ENCODE measurements around the gene KIF1C.

The KIF1C gene

DNA sequence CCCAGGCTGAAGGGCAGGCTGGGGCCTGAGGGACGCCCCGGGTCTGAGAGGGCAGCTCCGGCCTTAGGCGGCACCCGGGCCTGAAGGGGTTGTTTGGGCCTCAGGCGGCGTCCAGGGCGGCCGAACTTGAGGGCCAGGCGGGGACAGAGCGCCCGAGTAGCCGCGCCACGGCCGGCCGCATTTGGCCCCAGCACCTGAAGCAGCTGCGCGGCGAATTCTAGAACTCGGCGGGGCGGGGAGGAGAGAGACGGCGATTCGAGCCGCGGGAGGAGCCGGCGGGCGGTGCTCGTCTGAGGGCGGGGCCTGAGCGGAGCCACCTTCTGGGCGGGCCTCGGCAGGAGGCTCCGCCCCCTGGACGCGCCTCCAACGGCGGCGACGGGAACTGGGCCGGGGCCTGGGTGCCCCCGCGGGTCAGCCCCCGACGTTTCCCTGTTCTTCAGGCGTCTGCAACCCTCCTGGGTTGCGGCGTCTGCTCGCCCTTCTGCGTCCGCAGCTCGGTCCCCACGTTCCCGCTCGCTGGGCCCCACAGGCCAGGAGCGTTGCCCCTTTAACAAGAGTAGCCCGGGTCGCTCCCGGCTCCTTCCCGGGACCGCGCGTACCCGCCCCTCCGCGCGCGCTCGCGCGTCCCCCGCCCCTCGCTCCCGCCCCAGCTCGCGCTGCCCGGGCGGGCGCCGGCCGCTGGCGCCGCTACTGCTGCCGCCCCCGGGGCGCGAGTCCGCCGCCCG, at the start of gene KIF1C, which contains the start of gene INCA1:
Gene KIF1C (plus strand): TSS at position 649 of the 725 bp plus-strand sequence. CDS start 2,297 bp downstream, outside the sequence.
Gene INCA1 (minus strand): TSS at position 221 of the 725 bp plus-strand sequence. CDS start 3,085 bp downstream, outside the sequence.
- DNase-seq = peak; percentile 76 to 82

DNA sequence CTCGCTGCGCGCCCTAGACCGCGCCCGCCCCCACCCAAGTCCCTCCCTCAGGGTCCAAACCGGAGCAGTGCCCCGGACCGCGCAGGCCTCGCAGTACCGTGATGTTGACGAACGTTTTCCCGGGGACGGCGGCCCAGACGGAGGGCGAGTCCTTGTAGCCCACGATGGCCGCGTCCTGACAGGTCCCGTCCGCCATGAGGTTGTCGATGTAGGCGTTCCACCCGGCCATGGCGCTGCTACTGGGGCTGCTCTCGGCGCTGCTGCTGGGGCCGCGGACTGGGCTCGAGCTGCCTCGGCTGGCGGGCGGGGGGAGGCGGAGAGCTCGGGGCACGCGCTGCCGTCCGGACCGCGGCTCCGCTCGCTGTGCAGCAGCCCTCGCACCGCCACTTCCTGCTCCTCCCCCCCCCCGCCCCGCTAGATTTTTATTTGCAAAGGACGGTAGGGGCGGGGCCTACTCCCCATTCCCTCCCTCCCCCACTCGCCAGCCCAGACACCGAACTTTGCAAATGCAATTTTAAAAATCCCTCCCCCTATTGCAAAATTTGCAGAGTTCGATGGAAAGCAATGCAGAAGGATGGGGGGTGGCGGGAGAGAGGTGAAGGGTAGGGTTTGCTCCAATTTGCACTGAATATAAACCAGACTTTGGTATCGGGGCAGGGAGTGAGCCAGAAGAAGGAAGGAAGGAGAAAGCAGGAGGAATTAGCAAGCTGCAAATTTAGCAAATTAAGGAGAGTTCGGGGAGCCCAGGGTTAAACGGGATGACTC, 49.4 kb upstream of the KIF1C start, which contains the start of gene PFN1:
Gene PFN1 (minus strand): TSS at position 365 of the 765 bp plus-strand sequence. CDS start 136 bp downstream, at position 229.
- peak; percentile 75 to 77 for DNase-seq

DNA sequence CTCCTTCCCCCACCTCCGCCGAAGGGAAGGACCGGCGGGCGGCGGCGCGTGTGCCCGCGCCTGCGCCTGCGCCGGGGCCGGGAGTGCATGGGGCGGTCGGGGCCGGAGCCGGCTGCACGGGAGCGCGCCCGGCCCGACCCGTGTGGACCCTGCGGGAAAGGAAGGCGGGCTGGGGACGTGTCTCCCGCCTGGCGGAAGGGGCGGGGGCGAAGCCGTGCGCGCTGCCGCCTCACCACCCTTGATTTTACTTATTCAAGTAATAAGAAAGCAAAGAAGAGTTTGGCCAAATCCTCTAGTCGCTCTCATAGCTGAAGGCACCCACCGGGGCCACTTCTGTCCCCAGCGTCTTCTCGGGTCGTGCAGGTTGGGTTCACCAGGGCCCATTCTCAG, 48.8 kb upstream of the KIF1C start:
- peak; percentile 75 to 84 for DNase-seq

DNA sequence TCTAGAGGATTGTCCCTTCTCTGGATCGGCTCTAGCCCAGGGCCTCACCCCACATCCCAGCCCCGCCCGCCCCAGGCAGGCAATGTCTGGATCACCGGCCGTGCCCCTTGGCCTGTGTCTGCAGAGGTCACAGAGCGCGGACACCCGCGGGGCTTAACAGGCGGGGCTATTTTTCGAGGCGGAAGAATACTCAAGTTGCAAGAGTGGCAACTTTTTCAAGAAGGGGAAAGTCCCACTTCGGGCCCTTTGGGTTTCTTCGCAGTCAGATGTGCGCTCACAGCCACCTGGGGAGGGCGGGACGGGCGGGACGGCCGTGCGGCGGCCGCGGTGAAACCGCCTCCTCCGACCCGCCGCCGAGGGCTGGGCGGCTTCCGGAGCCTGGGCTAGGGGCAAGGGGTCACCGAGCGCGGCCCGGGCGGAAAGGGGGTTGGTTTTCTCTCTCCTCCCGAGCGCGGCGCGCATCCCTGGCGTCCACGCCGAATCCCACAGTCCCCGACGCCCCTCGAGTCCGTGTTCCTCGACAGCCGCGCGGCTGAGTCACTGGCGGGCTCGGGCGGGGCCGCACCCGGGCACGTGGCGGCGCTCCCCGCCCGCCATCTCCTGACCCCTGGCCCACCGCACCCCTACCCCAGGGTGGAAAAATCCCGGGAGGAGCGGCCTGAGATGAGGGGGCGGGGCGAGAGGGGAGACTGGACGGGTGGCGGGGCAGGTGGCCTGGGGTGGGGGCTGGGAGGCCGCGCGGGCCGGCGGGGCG, 48.3 kb upstream of the KIF1C start:
- DNase-seq = peak; percentile 31 to 37

- DNase-seq = peak in 1 of 2 experiments; percentile 29
These were observed 47.5 kb upstream of the KIF1C start for GRCh38 chr17:4950075-4950745.

- peak in 1 of 2 experiments; percentile 9 for DNase-seq
These were observed 47.0 kb upstream of the KIF1C start, which contains the start of gene ENO3 for GRCh38 chr17:4950746-4951204. Gene ENO3, plus strand, starts transcription at chr17:4951119. Its CDS starts 711 bp downstream, at chr17:4951830.

DNA sequence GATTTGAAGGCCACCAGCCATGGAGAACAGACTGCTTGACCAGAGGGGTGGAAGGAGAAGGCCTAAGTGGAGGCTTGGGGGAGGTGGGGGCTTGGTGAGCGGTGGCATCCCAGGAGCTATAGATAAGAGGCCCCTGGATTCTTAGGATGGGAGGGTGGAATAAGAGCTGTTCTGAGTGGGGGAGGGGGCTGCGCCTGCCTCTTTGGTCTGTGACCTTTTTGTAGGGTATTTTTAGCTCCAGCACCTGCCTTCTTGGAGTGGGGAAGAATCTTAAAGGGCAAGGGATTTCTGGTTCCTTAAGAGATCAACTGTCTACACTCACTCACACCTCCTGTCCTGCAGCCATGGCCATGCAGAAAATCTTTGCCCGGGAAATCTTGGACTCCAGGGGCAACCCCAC, 46.3 kb upstream of the KIF1C start:
- DNase-seq = no peak

DNA sequence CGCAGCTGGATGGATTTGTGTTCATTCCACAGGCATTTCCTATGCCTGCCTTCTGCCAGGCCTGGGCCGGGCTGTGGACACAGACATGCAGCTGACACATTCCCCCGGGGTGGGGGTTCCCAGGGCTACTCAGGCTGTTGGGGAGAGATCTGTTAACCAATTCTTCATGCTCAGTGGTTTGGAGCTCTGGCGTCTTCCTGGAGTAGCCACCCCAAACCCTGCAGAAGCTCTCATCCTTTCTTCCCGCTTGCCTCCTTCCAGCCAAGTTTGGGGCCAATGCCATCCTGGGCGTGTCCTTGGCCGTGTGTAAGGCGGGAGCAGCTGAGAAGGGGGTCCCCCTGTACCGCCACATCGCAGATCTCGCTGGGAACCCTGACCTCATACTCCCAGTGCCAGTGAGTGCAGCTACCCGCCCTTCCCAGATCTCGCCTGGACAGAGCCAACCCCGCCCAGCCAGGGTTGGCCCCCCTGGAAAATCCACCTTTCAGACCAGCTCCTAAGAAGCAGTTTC, 44.2 kb upstream of the KIF1C start:
- DNase-seq = no peak

DNA sequence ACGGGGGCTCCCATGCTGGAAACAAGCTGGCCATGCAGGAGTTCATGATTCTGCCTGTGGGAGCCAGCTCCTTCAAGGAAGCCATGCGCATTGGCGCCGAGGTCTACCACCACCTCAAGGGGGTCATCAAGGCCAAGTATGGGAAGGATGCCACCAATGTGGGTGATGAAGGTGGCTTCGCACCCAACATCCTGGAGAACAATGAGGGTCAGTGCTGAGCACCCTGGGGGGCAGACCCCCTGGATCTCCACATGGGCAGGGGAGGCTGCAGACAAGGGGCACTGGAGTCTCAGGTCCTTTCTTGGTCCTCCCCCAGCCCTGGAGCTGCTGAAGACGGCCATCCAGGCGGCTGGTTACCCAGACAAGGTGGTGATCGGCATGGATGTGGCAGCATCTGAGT, 42.7 kb upstream of the KIF1C start:
- DNase-seq = no peak

GRCh38 chr17:4956493-4957061, 41.2 kb upstream of the KIF1C start:
- no peak for DNase-seq

DNA sequence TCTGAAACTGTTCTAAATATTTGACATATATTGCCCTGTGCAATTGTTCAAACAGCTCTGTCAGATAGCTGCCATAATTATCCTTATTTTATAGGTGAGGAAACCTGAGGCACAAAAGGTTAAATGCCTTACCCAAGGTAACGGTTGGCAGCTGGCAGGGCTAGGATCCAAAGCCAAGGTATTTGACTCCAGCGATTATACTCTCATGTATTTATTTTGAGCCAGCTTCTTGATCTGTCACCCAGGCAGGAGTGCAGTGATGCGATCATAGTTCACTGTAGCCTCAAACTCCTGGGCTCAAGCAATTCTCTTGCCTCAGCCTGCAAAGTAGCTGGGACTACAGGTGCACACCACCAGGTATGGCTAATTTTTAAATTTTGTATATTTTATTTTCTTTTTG, 39.6 kb upstream of the KIF1C start:
- no peak for DNase-seq

DNA sequence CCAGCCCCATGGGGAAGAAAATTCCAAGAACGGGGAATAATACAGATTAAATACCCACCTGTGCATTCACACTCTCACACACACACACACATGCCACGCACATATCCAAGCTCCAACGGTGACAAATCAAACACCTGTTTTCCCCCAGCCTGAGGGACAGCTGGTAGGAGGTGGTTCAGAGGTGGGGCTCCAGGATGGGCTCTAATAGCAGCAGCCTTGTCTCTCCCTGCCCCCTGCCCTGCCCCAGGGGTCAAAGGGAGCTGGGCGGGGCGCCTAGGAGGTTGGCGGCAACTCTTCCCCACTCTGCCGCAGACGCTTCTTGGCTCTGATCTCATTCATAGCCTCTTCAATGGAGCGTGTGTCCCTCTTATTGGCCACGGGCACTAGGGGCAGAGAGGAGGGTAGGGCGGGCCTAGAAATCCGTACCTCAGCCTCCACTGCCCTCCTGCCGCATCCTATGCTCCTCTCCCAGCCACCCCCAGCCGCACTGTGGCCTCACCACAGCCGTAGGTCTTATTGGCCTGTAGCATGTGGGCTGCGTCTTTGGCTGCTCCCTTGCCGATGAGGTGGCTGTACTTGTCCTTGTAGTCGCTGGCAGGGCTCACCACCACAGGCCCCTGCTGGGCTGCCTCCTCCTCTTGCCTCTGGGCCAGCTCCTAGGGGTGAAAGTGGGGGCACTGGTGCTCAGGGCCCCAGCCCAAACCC, 38.3 kb upstream of the KIF1C start:
- DNase-seq = no peak

DNA sequence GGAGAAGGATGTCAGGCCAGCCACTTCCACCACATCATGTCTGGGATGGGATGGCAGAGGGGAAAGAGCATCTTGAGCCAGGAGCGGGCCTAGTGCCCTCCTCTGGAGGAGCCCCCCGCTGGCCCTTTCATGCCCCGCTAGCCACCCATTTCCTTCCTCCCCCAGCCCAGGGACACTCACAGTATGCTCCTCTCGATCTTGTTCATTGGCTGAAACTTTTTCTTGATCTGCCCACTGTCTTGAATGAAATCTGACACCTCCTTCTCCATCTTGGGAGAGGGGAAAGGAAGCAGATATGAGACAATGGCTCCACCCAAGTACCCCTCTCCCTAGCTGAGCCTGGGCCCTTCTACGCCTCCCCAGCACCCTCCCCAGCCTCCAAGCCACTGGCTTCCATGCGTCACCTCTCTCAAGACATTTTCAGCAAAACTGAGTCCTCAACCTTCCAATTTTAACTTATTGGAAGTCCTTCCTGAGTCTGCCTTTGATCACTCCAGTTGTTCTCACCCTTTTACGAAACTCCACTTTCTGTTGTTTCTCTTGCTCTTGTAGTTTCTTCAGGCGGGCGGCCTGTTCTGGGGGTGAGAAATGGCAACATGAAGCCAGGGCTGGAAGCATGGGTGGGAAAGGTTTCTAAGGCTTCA, 37.3 kb upstream of the KIF1C start:
- no peak for DNase-seq

DNA sequence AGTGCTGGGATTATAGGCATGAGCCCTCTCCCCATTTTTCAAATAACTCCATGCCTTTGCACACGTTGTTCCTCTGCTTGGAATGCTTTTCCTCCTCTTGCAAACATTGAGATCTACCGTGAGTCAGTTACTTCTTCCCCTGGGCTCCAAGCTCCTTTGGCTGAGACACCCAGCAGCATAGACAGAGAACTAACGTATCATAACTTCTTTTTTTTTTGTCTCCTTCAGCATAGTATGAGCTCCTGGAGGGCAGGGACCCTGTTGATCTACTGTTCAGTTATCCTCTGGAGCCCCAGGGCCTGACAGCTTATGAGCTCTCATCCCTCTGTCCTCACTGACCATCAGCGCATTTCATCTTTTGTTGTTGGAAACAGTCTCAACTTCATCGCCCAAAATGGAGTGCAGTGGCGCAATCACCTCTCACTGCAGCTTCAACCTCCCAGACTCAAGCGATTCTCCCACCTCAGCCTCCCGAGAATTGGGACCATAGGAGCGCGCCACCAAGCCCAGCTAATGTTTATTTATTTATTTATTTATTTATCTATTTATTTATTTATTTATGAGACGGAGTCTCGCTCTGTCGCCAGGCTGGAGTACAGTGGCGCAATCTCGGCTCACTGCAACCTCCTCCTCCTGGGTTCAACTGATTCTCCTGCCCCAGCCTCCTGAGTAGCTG, 32.3 kb upstream of the KIF1C start:
- no peak for DNase-seq

GRCh38 chr17:4966844-4967538, 30.8 kb upstream of the KIF1C start:
- DNase-seq = peak; percentile 95 to 98

DNA sequence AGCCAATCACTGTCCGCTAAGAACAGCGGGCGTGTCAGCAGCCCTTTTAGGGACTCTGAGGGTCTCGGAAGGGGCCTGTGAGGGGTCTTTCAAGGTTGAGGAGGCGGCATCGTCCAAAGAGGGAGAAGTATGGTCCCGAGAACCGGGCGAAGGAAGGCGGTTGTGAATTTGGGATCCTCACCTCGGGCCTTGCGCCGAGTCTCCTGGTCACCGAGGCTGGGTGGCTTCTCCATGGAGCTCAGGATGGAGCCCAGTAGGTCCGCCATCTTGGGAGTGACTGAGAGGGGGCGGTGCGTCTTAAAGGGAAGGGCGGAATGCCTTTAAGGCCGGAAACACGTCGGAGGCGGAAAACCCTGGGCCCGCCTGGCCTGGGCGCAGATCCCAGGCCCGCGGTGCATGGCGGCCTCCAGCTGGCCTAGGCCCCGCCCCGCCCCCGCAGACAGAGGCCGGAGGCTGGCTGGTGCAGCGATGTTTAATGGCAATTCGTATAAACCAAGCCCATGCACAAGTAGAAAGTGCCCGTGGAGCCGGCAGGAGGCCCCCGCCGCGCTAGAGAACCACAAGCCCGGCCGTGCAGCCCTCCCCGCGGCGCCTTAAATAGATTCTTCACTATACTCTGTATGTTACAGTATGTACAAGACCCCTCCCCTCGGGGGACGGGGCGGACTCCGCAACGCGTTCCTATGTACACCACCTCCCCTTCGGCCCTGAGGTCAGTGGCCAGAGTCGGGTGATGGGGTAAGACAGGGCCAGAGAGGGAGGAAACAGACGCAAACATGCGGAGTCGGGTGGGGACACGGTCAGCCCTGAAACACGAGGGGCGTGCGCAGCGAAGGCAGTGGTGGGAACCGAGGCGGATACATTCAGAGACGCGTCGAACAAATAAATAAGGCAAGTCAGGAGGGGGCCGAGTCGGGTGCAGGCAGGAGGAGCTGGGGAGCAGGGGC, 29.9 kb upstream of the KIF1C start, which contains the start of gene SPAG7:
Gene SPAG7 (minus strand): TSS at position 279 of the 947 bp plus-strand sequence. CDS start 13 bp downstream, at position 266.
- DNase-seq = peak; percentile 87 to 89

DNA sequence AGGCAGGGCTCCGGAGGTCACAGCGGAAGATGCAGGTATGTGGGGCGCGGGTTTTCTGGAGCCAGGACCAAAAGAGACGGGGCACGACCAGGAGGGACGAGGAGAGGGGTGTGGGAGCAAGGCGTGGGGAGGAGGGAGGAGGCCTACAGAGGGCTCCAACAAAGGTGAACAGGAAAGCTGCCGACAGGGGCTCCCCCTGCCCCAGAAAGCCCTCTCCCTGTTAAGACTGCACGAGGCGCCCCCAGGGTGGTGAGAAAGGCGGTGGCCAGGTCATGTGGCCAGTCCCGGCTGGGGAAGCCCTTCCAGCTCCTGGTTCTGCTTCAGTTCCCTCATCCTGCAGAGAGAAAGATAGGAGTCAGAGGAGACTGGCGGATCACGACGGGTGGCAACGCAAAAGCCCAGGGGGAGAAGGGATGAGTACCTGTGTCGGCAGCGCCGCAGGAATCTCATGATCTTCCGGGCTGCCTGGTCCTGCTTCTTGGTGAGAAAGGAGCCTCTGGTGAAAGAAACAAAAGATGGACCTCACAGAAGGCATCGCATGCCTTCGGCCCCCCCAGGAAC, 29.2 kb upstream of the KIF1C start:
- no peak for DNase-seq
